H1 (cell line): ENCODE data around the gene DIP2B.

ENCODE experiments used
- CBX8 ChIP-seq: fragments of 300-800, 300-1000 bp; sonication (generic); IDR thresholded peaks from 2 replicates; pipeline ENCODE4 v1.7.1; 2016; ENCODE audit warnings: low read depth, low read length, borderline replicate concordance
- EZH2 ChIP-seq: fragments of 200-600 bp; sonication (generic); IDR thresholded peaks from 2 replicates; pipeline ENCODE4 v1.7.1; 2012; ENCODE audit warnings: low read depth, mild to moderate bottlenecking, moderate library complexity, low read length, inconsistent platforms; ENCODE audit not compliant: severe bottlenecking
- NANOG ChIP-seq: IDR thresholded peaks from 2 replicates; pipeline ENCODE4 v1.6.1; 2011; ENCODE audit warnings: low read length, low read depth, mild to moderate bottlenecking, inconsistent platforms; ENCODE audit not compliant: insufficient read depth, poor library complexity, severe bottlenecking
- POLR2A ChIP-seq, 2 experiments: IDR thresholded peaks; 1 replicate in 1 of 2; 2 replicates in 1 of 2; pipeline ENCODE4 v1.6.1; 2011; ENCODE audit warnings: low read depth in 2 of 2, low read length in 2 of 2, mild to moderate bottlenecking in 2 of 2; ENCODE audit errors: control extremely low read depth in 1 of 2
- RFX5 ChIP-seq: IDR thresholded peaks from 2 replicates; pipeline ENCODE4 v1.6.1; 2011; ENCODE audit warnings: low read depth, low read length, improper control_type of control experiment, borderline replicate concordance
- RNF2 ChIP-seq: fragments of 200-900, 300-1000 bp; sonication (generic); IDR thresholded peaks from 2 replicates; pipeline ENCODE4 v1.7.1; 2016; ENCODE audit warnings: borderline replicate concordance, low read depth, mild to moderate bottlenecking, antibody characterized with exemption, low read length; ENCODE audit not compliant: poor library complexity, severe bottlenecking; ENCODE audit errors: missing control alignments
- RXRA ChIP-seq: IDR thresholded peaks from 2 replicates; pipeline ENCODE4 v1.6.1; 2011; ENCODE audit warnings: low read depth, mild to moderate bottlenecking, low read length, moderate library complexity; ENCODE audit not compliant: insufficient read depth
- SUZ12 ChIP-seq: fragments of 200-600 bp; sonication (generic); IDR thresholded peaks from 2 replicates; pipeline ENCODE4 v1.6.1; 2012; ENCODE audit warnings: mild to moderate bottlenecking, inconsistent platforms, low read length, moderate library complexity, mixed read lengths
- TF ChIP-seq, protein P1 (sequence below), 3 experiments: IDR thresholded peaks; 1 replicate in 2 of 3; 2 replicates in 1 of 3; pipeline versions ENCODE4 v1.5.1 to v1.6.1; 2011; ENCODE audit warnings: low read length in 3 of 3, mild to moderate bottlenecking in 3 of 3, inconsistent platforms in 2 of 3, low read depth in 1 of 3, moderate library complexity in 1 of 3; ENCODE audit not compliant: insufficient read depth in 1 of 3; ENCODE audit errors: control extremely low read depth in 1 of 3
- TF ChIP-seq, protein P2 (sequence below): IDR thresholded peaks from 2 replicates; pipeline ENCODE4 v1.6.1; 2012; ENCODE audit warnings: inconsistent platforms

DNA sequence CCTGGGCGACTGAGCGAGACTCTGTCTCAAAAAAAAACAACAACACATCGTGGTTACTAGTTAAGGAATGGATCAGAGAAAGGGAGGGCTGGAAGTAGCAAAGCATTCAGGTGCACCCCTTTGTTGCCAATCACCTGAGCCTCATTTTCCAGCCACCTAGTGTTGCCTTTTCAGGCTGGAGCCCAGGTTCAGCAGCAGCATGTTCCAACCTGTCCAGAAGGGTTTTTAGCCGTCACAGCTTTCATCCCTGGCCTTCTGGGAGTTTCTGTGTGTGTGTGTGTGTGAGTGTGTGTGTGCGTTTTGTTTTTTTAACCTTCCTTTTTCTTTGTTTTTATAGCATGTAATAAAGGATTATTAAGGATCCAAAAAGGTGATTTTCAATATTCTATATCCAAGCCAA lies 138.0 kb downstream of the DIP2B start:
- no peak for TF ChIP-seq EZH2
- no peak for TF ChIP-seq RXRA
- no peak for TF ChIP-seq RNF2
- no peak for TF ChIP-seq POLR2A (IDR thresholded peaks at IDR 0.05; ENCODE audit: control extremely low read depth in 1 of 2, low read depth in 2 of 2, low read length in 2 of 2)
- no peak for TF ChIP-seq CBX8
- TF ChIP-seq, protein P1, sequence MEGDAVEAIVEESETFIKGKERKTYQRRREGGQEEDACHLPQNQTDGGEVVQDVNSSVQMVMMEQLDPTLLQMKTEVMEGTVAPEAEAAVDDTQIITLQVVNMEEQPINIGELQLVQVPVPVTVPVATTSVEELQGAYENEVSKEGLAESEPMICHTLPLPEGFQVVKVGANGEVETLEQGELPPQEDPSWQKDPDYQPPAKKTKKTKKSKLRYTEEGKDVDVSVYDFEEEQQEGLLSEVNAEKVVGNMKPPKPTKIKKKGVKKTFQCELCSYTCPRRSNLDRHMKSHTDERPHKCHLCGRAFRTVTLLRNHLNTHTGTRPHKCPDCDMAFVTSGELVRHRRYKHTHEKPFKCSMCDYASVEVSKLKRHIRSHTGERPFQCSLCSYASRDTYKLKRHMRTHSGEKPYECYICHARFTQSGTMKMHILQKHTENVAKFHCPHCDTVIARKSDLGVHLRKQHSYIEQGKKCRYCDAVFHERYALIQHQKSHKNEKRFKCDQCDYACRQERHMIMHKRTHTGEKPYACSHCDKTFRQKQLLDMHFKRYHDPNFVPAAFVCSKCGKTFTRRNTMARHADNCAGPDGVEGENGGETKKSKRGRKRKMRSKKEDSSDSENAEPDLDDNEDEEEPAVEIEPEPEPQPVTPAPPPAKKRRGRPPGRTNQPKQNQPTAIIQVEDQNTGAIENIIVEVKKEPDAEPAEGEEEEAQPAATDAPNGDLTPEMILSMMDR (IDR thresholded peaks at IDR 0.05; ENCODE audit: control extremely low read depth in 1 of 3, insufficient read depth in 1 of 3, low read depth in 1 of 3, low read length in 3 of 3): no peak
- TF ChIP-seq, protein P2, sequence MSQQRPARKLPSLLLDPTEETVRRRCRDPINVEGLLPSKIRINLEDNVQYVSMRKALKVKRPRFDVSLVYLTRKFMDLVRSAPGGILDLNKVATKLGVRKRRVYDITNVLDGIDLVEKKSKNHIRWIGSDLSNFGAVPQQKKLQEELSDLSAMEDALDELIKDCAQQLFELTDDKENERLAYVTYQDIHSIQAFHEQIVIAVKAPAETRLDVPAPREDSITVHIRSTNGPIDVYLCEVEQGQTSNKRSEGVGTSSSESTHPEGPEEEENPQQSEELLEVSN: no peak
- no peak for TF ChIP-seq SUZ12
- TF ChIP-seq NANOG: no peak
- no peak for TF ChIP-seq RFX5
